Suprapubic skin (tissue), 4 donors: ENCODE data around the gene URGCP. TPM values are rescaled to one million over a fixed set of nuclear protein-coding genes. Genes with fewer than 3 reads are reported as not detected.

Experiments
- DNase-seq, 2 donors: peaks; one replicate each; pipeline ENCODE4 v3.0.0-alpha.2; 2019; ENCODE audit warnings: low spot score in 2 of 2
- H3K27ac ChIP-seq: fragments of 200-600 bp; sonication (generic); one replicate; pipeline ENCODE4 v1.5.1; 2019
- H3K27me3 ChIP-seq: fragments of 200-600 bp; sonication (generic); one replicate; pipeline ENCODE4 v1.5.1; 2019
- H3K36me3 ChIP-seq: fragments of 200-600 bp; sonication (generic); one replicate; pipeline ENCODE4 v1.5.1; 2019
- H3K4me1 ChIP-seq: fragments of 200-600 bp; sonication (generic); one replicate; pipeline ENCODE4 v1.5.1; 2019
- H3K4me3 ChIP-seq: fragments of 200-600 bp; sonication (generic); one replicate; pipeline ENCODE4 v1.5.1; 2019; ENCODE audit warnings: mild to moderate bottlenecking
- H3K9me3 ChIP-seq: fragments of 200-600 bp; sonication (generic); one replicate; pipeline ENCODE4 v1.5.1; 2019
- EP300 ChIP-seq: sonication (generic); formaldehyde crosslinking; IDR thresholded peaks from one replicate; pipeline ENCODE4 v1.6.1; 2017; ENCODE audit warnings: antibody characterized with exemption
- POLR2A ChIP-seq, 2 donors: fragments of 450-650 bp; IDR thresholded peaks; one replicate each; pipeline ENCODE4 v1.6.1; 2017; ENCODE audit warnings: antibody characterized with exemption in 2 of 2, mild to moderate bottlenecking in 2 of 2, moderate library complexity in 2 of 2
- POLR2AphosphoS5 ChIP-seq, 3 donors: sonication (generic); formaldehyde crosslinking; IDR thresholded peaks; one replicate each; pipeline ENCODE4 v1.6.1; 2017; ENCODE audit warnings: antibody characterized with exemption in 3 of 3
- WGBS: methylation state at CpG from one replicate; pipeline ENCODE4 v1.1.5; 2018; 5-methylcytosine and 5-hydroxymethylcytosine counted together
- total RNA-seq, 4 donors: library from RNA; depleted of rRNA; stranded (reverse); fragments of >200 nt; gene quantifications; one replicate each; pipeline ENCODE4 v1.1.0, GENCODE V29; 2016
- TF ChIP-seq, protein P1 (sequence below), 2 donors: fragments of 200-600 bp in 1 of 2; fragments of 450-650 bp in 1 of 2; sonication (generic) in 1 of 2; IDR thresholded peaks; one replicate each; pipeline ENCODE4 v1.5.1; 2016 to 2019; ENCODE audit warnings: antibody characterized with exemption in 2 of 2, mild to moderate bottlenecking in 1 of 2, moderate library complexity in 1 of 2

The URGCP gene
- total RNA-seq, 4 donors from 2014 or later: 36.3 to 60.3 (median 39.6) TPM

DNA sequence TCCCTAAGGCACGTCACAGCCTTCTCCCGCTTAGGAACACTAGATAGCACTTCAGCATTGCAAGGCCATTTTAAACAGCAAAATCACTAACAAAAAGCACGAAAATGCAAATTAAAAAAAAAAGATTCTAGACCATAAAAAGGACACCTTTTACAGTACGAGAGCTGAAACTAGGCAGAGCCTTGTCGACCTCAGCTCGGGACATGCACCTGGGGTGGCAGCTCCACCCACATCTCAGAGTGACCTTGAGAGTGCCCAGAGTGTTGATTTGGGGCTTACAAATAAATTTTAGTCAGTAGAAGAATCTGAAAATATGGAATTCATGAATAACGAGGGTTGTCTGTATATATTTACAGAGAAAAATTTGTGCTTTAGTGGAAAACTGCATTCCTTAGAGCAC, 38.2 kb downstream of the URGCP start:
- no peak overlapping the region for H3K27ac ChIP-seq
- DNase-seq: no peak
- WGBS: 61% methylated on average over 7 of the region's 7 CpGs
- peak overlapping the region; percentile 64 for H3K4me3 ChIP-seq
- TF ChIP-seq, protein P1, sequence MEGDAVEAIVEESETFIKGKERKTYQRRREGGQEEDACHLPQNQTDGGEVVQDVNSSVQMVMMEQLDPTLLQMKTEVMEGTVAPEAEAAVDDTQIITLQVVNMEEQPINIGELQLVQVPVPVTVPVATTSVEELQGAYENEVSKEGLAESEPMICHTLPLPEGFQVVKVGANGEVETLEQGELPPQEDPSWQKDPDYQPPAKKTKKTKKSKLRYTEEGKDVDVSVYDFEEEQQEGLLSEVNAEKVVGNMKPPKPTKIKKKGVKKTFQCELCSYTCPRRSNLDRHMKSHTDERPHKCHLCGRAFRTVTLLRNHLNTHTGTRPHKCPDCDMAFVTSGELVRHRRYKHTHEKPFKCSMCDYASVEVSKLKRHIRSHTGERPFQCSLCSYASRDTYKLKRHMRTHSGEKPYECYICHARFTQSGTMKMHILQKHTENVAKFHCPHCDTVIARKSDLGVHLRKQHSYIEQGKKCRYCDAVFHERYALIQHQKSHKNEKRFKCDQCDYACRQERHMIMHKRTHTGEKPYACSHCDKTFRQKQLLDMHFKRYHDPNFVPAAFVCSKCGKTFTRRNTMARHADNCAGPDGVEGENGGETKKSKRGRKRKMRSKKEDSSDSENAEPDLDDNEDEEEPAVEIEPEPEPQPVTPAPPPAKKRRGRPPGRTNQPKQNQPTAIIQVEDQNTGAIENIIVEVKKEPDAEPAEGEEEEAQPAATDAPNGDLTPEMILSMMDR (IDR thresholded peaks at IDR 0.05): no peak
- TF ChIP-seq EP300: no peak
- TF ChIP-seq POLR2A (IDR thresholded peaks at IDR 0.05): no peak
- TF ChIP-seq POLR2AphosphoS5 (IDR thresholded peaks at IDR 0.05): no peak
- no peaks in the 10 kb centered on the region for H3K27me3 ChIP-seq
- H3K4me1 ChIP-seq: peaks cover 42% of the 10 kb centered on the region
- H3K36me3 ChIP-seq: peaks cover 16% of the 10 kb centered on the region
- no peaks in the 10 kb centered on the region for H3K9me3 ChIP-seq

GRCh38 chr7:43865277-43865676, 41.1 kb downstream of the URGCP start:
- WGBS: 95% methylated on average over 3 of the region's 3 CpGs
- TF ChIP-seq EP300: no peak
- no peak for TF ChIP-seq POLR2A (IDR thresholded peaks at IDR 0.05)
- no peak for TF ChIP-seq POLR2AphosphoS5 (IDR thresholded peaks at IDR 0.05)
- TF ChIP-seq, protein P1 (IDR thresholded peaks at IDR 0.05): no peak
- DNase-seq: no peak
- H3K9me3 ChIP-seq: no peaks in the 10 kb centered on the region
- no peak overlapping the region for H3K27ac ChIP-seq
- H3K36me3 ChIP-seq: peaks cover 16% of the 10 kb centered on the region
- peaks cover 18% of the 10 kb centered on the region for H3K4me1 ChIP-seq
- no peak overlapping the region for H3K4me3 ChIP-seq
- no peaks in the 10 kb centered on the region for H3K27me3 ChIP-seq

DNA sequence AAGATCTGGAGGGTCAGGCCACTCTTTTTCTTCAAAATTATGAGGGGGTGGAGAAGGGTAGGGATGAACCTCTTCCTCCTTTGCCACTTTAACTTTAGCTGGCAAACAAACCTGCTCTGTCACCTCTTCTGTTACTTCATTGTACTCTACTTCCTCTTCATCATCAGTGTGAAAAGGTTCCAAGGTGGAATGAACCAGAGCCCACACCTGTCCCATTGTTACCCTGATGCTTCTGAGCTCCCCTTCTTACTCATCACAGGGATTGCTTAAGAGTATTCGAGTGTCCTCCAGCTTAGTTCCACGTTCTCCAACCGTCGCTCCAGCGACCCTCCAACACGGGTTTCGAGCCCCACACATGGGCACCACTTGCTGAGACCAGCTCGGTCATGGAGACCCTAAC, 42.3 kb downstream of the URGCP start:
- no peak overlapping the region for H3K27ac ChIP-seq

DNA sequence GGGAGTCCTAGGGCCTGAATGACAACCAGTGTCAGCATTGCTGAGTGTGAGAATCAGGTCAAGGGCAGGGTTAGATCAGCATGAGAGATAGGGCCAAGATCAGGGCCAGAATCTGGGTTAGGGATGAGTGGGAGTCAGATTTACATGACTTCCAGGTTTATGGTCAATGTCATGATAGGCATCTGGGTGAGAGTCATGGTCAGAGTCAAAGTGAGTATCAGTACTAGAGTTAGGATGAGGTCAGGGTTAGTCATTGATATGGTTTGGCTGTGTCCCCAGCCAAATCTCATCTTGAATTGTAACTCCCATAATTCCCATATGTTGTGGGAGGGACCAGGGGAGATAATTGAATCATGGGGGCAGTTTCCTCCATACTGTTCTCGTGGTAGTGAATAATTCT, 49.4 kb downstream of the URGCP start:
- no peaks in the 10 kb centered on the region for H3K27me3 ChIP-seq
- H3K36me3 ChIP-seq: no peaks in the 10 kb centered on the region
- H3K27ac ChIP-seq: no peak overlapping the region
- no peaks in the 10 kb centered on the region for H3K9me3 ChIP-seq
- TF ChIP-seq POLR2AphosphoS5 (IDR thresholded peaks at IDR 0.05) (no peak), EP300 (no peak), POLR2A (IDR thresholded peaks at IDR 0.05) (no peak)
- TF ChIP-seq, protein P1 (IDR thresholded peaks at IDR 0.05): no peak
- 86% methylated on average over 1 of the region's 1 CpG for WGBS
- no peaks in the 10 kb centered on the region for H3K4me1 ChIP-seq
- no peak overlapping the region for H3K4me3 ChIP-seq
- no peak for DNase-seq

More for the DNA sequence above, 42.3 kb downstream of the URGCP start:
- peaks cover 16% of the 10 kb centered on the region for H3K36me3 ChIP-seq
- H3K4me1 ChIP-seq: peaks cover 12% of the 10 kb centered on the region
- TF ChIP-seq POLR2AphosphoS5 (IDR thresholded peaks at IDR 0.05) (no peak), POLR2A (IDR thresholded peaks at IDR 0.05) (no peak), EP300 (no peak)
- TF ChIP-seq, protein P1 (IDR thresholded peaks at IDR 0.05): no peak
- no peak for DNase-seq
- no peaks in the 10 kb centered on the region for H3K27me3 ChIP-seq
- H3K4me3 ChIP-seq: no peak overlapping the region
- no peaks in the 10 kb centered on the region for H3K9me3 ChIP-seq
- WGBS: 78% methylated on average over 8 of the region's 8 CpGs

DNA sequence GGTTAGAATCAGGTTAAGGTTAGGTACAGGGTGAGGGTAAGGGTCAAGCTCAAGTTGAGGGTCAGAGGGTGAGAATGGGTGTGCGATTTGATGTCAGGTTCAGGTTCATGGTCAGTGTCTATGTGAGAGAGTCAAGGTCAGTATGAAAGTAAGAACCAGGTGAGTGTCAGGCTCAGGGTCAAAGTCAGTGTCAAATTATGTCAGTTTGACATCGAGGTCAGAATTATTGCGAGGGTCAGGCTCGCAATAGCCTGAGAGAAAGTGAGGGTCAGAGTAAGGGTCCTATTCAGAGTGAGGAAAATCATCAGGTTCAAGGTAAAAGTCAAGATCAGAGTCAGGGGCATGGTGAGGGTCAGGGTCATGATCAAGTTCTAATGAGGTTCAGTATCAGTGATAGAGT, 50.1 kb downstream of the URGCP start:
- DNase-seq: no peak
- no peaks in the 10 kb centered on the region for H3K36me3 ChIP-seq
- no peaks in the 10 kb centered on the region for H3K9me3 ChIP-seq
- H3K4me1 ChIP-seq: no peaks in the 10 kb centered on the region
- TF ChIP-seq POLR2A (IDR thresholded peaks at IDR 0.05) (no peak), EP300 (no peak), POLR2AphosphoS5 (IDR thresholded peaks at IDR 0.05) (no peak)
- TF ChIP-seq, protein P1 (IDR thresholded peaks at IDR 0.05): no peak
- H3K4me3 ChIP-seq: no peak overlapping the region
- H3K27me3 ChIP-seq: no peaks in the 10 kb centered on the region
- 94% methylated on average over 4 of the region's 4 CpGs for WGBS
- H3K27ac ChIP-seq: no peak overlapping the region
